HG03521 (cell line): ENCODE measurements around the gene PHLDA2.
"Not testable (repeated sequence)": the region's sequence is repeated elsewhere in the genome, so short reads cannot be mapped to it uniquely, and the experiment has no call there.

ENCODE experiments used
- ATAC-seq: cut with Tn5 transposase; IDR thresholded peaks from one replicate; pipeline ENCODE4 v1.9.1; 2021; ENCODE audit warnings: mild to moderate bottlenecking, moderate library complexity; ENCODE audit not compliant: unreplicated experiment

PHLDA2 gene

GRCh38 chr11:2916114-2916891 is 12.9 kb downstream of the PHLDA2 start:
- ATAC-seq: no peak

- no peak for ATAC-seq
Observed at GRCh38 chr11:2915473-2915872, 13.7 kb downstream of the PHLDA2 start.

- ATAC-seq: no peak
Observed at GRCh38 chr11:2914455-2915195, 14.6 kb downstream of the PHLDA2 start.

GRCh38 chr11:2913776-2914175 is 15.4 kb downstream of the PHLDA2 start:
- no peak for ATAC-seq

GRCh38 chr11:2913019-2913431 is 16.2 kb downstream of the PHLDA2 start:
- no peak for ATAC-seq

GRCh38 chr11:2912498-2912897 is 16.7 kb downstream of the PHLDA2 start:
- no peak for ATAC-seq

- no peak for ATAC-seq
Observed at GRCh38 chr11:2911785-2912391, 17.3 kb downstream of the PHLDA2 start.

GRCh38 chr11:2911088-2911784 is 18.0 kb downstream of the PHLDA2 start:
- no peak for ATAC-seq

- ATAC-seq: no peak
Observed at GRCh38 chr11:2910401-2910955, 18.7 kb downstream of the PHLDA2 start.

- no peak for ATAC-seq
Observed at GRCh38 chr11:2909133-2909902, 19.9 kb downstream of the PHLDA2 start.

GRCh38 chr11:2908130-2908529 is 21.1 kb downstream of the PHLDA2 start:
- no peak for ATAC-seq

GRCh38 chr11:2905299-2905698 is 23.9 kb downstream of the PHLDA2 start:
- not testable (repeated sequence) for ATAC-seq

GRCh38 chr11:2904153-2905052 is 24.8 kb downstream of the PHLDA2 start:
- ATAC-seq: no peak

GRCh38 chr11:2903672-2904011 is 25.6 kb downstream of the PHLDA2 start:
- no peak for ATAC-seq

GRCh38 chr11:2902784-2903671 is 26.2 kb downstream of the PHLDA2 start:
- ATAC-seq: peak; percentile 3

- peak; percentile 92 for ATAC-seq
Observed at GRCh38 chr11:2901854-2902783, 27.1 kb downstream of the PHLDA2 start.

- ATAC-seq: no peak
Observed at GRCh38 chr11:2901196-2901796, 27.9 kb downstream of the PHLDA2 start.
